H1 (cell line): Measurements from ENCODE around the gene COMMD1. TPM values are rescaled to one million over a fixed set of nuclear protein-coding genes. Genes with fewer than 3 reads are reported as not detected.

Experiments
- CTCF ChIA-PET: fragments of 300-600 bp; sonication (Branson Sonifier 250); formaldehyde crosslinking; loops from one replicate; lab custom pipeline; 2021; ENCODE audit not compliant: partially characterized antibody; lab: Charles Lee
- POLR2A ChIA-PET: fragments of 300-600 bp; sonication (Branson Sonifier 250); formaldehyde crosslinking; loops from one replicate; lab custom pipeline; 2021; ENCODE audit warnings: inconsistent platforms; ENCODE audit not compliant: partially characterized antibody; lab: Charles Lee
- DNase-seq, 2 experiments: peaks; one replicate each; pipeline versions ENCODE4 v3.0.0 to v3.0.0-alpha.2; 2010 to 2022; ENCODE audit warnings: low spot score in 2 of 2, low read depth in 1 of 2, mixed read lengths in 1 of 2
- FAIRE-seq: peaks from 2 replicates; lab custom pipeline; 2011; peaks lifted over from hg19 to GRCh38; lab: Jason Lieb, UNC
- H2AFZ ChIP-seq: 2 replicates; pipeline ENCODE4 v1.8.1; 2012; ENCODE audit warnings: low read length, inconsistent platforms
- H2AK5ac ChIP-seq: 2 replicates; pipeline ENCODE4 v1.6.1; 2013; ENCODE audit warnings: low read depth, low read length
- H2BK120ac ChIP-seq: replicated peaks from 2 replicates; pipeline ENCODE3; 2013; ENCODE audit warnings: low read depth, low read length, inconsistent platforms
- H2BK12ac ChIP-seq: 2 replicates; pipeline ENCODE4 v1.6.1; 2013; ENCODE audit warnings: low read depth, low read length
- H2BK15ac ChIP-seq: 2 replicates; pipeline ENCODE4 v1.6.1; 2013; ENCODE audit warnings: low read length
- H2BK20ac ChIP-seq: 2 replicates; pipeline ENCODE4 v1.6.1; 2013; ENCODE audit warnings: low read length
- H2BK5ac ChIP-seq: 2 replicates; pipeline ENCODE4 v1.6.1; 2013; ENCODE audit warnings: low read depth, low read length
- H3K14ac ChIP-seq: 2 replicates; pipeline ENCODE4 v1.6.1; 2013; ENCODE audit warnings: inconsistent platforms; ENCODE audit not compliant: insufficient read length
- H3K18ac ChIP-seq: 2 replicates; pipeline ENCODE4 v1.6.1; 2013; ENCODE audit warnings: low read length; ENCODE audit errors: extremely low read depth
- H3K23ac ChIP-seq: 2 replicates; pipeline ENCODE4 v1.6.1; 2013; ENCODE audit warnings: inconsistent platforms; ENCODE audit not compliant: insufficient read length
- H3K23me2 ChIP-seq: 2 replicates; pipeline ENCODE4 v1.6.1; 2013; ENCODE audit warnings: low read depth, low read length
- H3K27ac ChIP-seq: 2 replicates; pipeline ENCODE4 v1.6.1; 2011; ENCODE audit warnings: low read depth, low read length, inconsistent platforms
- H3K27me3 ChIP-seq, 4 experiments: replicated peaks in 1 of 4; 1 replicate in 1 of 4; 2 replicates in 3 of 4; pipeline versions ENCODE4 v1.6.1 to v1.8.1; 2011 to 2013; ENCODE audit warnings: low read length in 3 of 4, mild to moderate bottlenecking in 3 of 4, inconsistent platforms in 2 of 4, mixed read lengths in 2 of 4, moderate library complexity in 1 of 4; ENCODE audit not compliant: control insufficient read depth in 3 of 4, insufficient read depth in 3 of 4; ENCODE audit errors: extremely low read depth in 1 of 4
- H3K36me3 ChIP-seq, 4 experiments: 2 replicates each; pipeline versions ENCODE4 v1.6.1 to v1.8.1; 2011 to 2013; ENCODE audit warnings: mild to moderate bottlenecking in 4 of 4, low read length in 3 of 4, moderate library complexity in 2 of 4, control low read depth in 1 of 4, inconsistent platforms in 1 of 4; ENCODE audit not compliant: insufficient read depth in 4 of 4, control insufficient read depth in 2 of 4
- H3K4ac ChIP-seq: replicated peaks from 2 replicates; pipeline ENCODE3; 2013; ENCODE audit warnings: low read length, low read depth, mixed read lengths, inconsistent platforms; ENCODE audit not compliant: insufficient read length
- H3K4me1 ChIP-seq, 4 experiments: replicated peaks in 1 of 4; 1 replicate in 1 of 4; 2 replicates in 3 of 4; pipeline versions ENCODE4 v1.6.1 to v1.8.1; 2011 to 2013; ENCODE audit warnings: low read length in 3 of 4, inconsistent platforms in 2 of 4, mixed read lengths in 1 of 4; ENCODE audit not compliant: insufficient read depth in 4 of 4, control insufficient read depth in 3 of 4
- H3K4me2 ChIP-seq, 2 experiments: 2 replicates each; pipeline versions ENCODE4 v1.6.1 to v1.8.1; 2011 to 2013; ENCODE audit warnings: low read depth in 2 of 2, low read length in 2 of 2, control low read depth in 1 of 2, inconsistent platforms in 1 of 2, mild to moderate bottlenecking in 1 of 2; ENCODE audit not compliant: insufficient read depth in 1 of 2
- H3K4me3 ChIP-seq, 4 experiments: fragments of 200-600, 300-600 bp in 1 of 4; sonication (generic), shearing (Covaris generic), sonication (Bioruptor Twin) in 1 of 4; 2 replicates each; pipeline versions ENCODE4 v1.5.1 to v1.8.1; 2011 to 2016; ENCODE audit warnings: low read length in 4 of 4, low read depth in 3 of 4, control low read depth in 2 of 4, inconsistent platforms in 2 of 4, mild to moderate bottlenecking in 2 of 4, mixed read lengths in 1 of 4, moderate library complexity in 1 of 4; ENCODE audit not compliant: insufficient read depth in 2 of 4; ENCODE audit errors: extremely low read depth in 1 of 4
- H3K56ac ChIP-seq: replicated peaks from 2 replicates; pipeline ENCODE3; 2013; ENCODE audit warnings: low read depth, mild to moderate bottlenecking, mixed read lengths, low read length, inconsistent platforms; ENCODE audit not compliant: insufficient read length
- H3K79me1 ChIP-seq: 2 replicates; pipeline ENCODE4 v1.6.1; 2013; ENCODE audit warnings: low read depth, low read length, control low read depth
- H3K79me2 ChIP-seq, 2 experiments: 2 replicates each; pipeline versions ENCODE4 v1.6.1 to v1.8.1; 2012 to 2013; ENCODE audit warnings: low read length in 2 of 2, mild to moderate bottlenecking in 2 of 2, inconsistent platforms in 1 of 2; ENCODE audit not compliant: insufficient read depth in 2 of 2, control insufficient read depth in 1 of 2
- H3K9ac ChIP-seq, 4 experiments: replicated peaks in 1 of 4; 1 replicate in 1 of 4; 2 replicates in 3 of 4; pipeline versions ENCODE4 v1.6.1 to v1.8.1; 2011 to 2013; ENCODE audit warnings: low read depth in 3 of 4, low read length in 3 of 4, control low read depth in 2 of 4, mild to moderate bottlenecking in 2 of 4, moderate library complexity in 2 of 4, inconsistent platforms in 1 of 4; ENCODE audit errors: extremely low read depth in 1 of 4
- H3K9me3 ChIP-seq, 2 experiments: 2 replicates each; pipeline versions ENCODE4 v1.6.1 to v1.8.1; 2012 to 2013; ENCODE audit warnings: mild to moderate bottlenecking in 2 of 2, moderate library complexity in 2 of 2, control low read depth in 1 of 2, inconsistent platforms in 1 of 2, low read depth in 1 of 2, low read length in 1 of 2, mixed read lengths in 1 of 2; ENCODE audit not compliant: insufficient read depth in 2 of 2
- H4K20me1 ChIP-seq, 2 experiments: replicated peaks in 1 of 2; 2 replicates each; pipeline versions ENCODE3 to v1.8.1; 2011 to 2013; ENCODE audit warnings: inconsistent platforms in 2 of 2, low read length in 2 of 2, mild to moderate bottlenecking in 1 of 2; ENCODE audit not compliant: insufficient read depth in 2 of 2, control insufficient read depth in 1 of 2
- H4K5ac ChIP-seq: 2 replicates; pipeline ENCODE4 v1.6.1; 2013; ENCODE audit warnings: low read length, low read depth, mixed read lengths, inconsistent platforms; ENCODE audit not compliant: insufficient read length
- H4K8ac ChIP-seq: 2 replicates; pipeline ENCODE4 v1.8.0; 2013; ENCODE audit warnings: mild to moderate bottlenecking, moderate library complexity, low read length, inconsistent platforms; ENCODE audit not compliant: insufficient read depth; ENCODE audit errors: extremely low read depth
- H4K91ac ChIP-seq: replicated peaks from 2 replicates; pipeline ENCODE3; 2013; ENCODE audit warnings: low read length, mixed read lengths, inconsistent platforms; ENCODE audit not compliant: insufficient read length
- EGR1 ChIP-seq: IDR thresholded peaks from 2 replicates; pipeline ENCODE4 v1.6.1; 2011; ENCODE audit warnings: low read depth, low read length, borderline replicate concordance
- NANOG ChIP-seq: IDR thresholded peaks from 2 replicates; pipeline ENCODE4 v1.6.1; 2011; ENCODE audit warnings: low read length, low read depth, mild to moderate bottlenecking, inconsistent platforms; ENCODE audit not compliant: insufficient read depth, poor library complexity, severe bottlenecking
- NRF1 ChIP-seq: IDR thresholded peaks from 2 replicates; pipeline ENCODE4 v1.6.1; 2011; ENCODE audit warnings: mild to moderate bottlenecking, low read depth, low read length, improper control_type of control experiment
- SP1 ChIP-seq: IDR thresholded peaks from 2 replicates; pipeline ENCODE4 v1.6.1; 2011; ENCODE audit warnings: low read depth, low read length
- WGBS, 2 experiments: shearing (Covaris generic) in 1 of 2; methylation state at CpG; one replicate each; pipeline versions ENCODE4 v1.1.6 to v1.1.7; 2013 to 2015; ENCODE audit warnings: low lambda C conversion rate in 2 of 2, mixed read lengths in 2 of 2, inconsistent platforms in 1 of 2, low coverage in 1 of 2, missing lambda C conversion rate in 1 of 2; ENCODE audit not compliant: insufficient replicate concordance in 2 of 2, insufficient coverage in 1 of 2, insufficient read length in 1 of 2; ENCODE audit errors: extremely low coverage in 1 of 2, missing lambda C conversion rate in 1 of 2; 5-methylcytosine and 5-hydroxymethylcytosine counted together
- polyA plus RNA-seq, 7 experiments: library from polyadenylated mRNA; depleted of rRNA in 3 of 7; stranded (reverse) in 5 of 7; unstranded in 2 of 7; fragments of >200 nt in 5 of 7; fragments of 200-250 nt in 2 of 7; gene quantifications; 1 replicate in 5 of 7; 2 replicates in 1 of 7; 4 replicates in 1 of 7; pipeline versions ENCODE4 v1.2.1 to v1.2.3, GENCODE V29; 2011 to 2013; ENCODE audit warnings: missing spikeins in 2 of 7, mixed read lengths in 2 of 7
- total RNA-seq: library from RNA; stranded (reverse); fragmentation: NEBNext Ultra II Directional; extraction: Animal tissue kit (Norgen Biotek cat#: 25700); gene quantifications from 2 replicates; pipeline ENCODE4 v1.2.1, GENCODE V29; 2021
- TF ChIP-seq, protein P1 (sequence below): IDR thresholded peaks from 2 replicates; pipeline ENCODE4 v1.6.1; 2012; ENCODE audit warnings: inconsistent platforms

COMMD1 gene
- total and polyA plus RNA-seq, 2 of the 8 experiments (the other 6 are each of a cell fraction or from before 2014, with no cell fraction given) = 23.5 to 28.3 TPM

GRCh38 chr2:62142054-62142453, 236.6 kb downstream of the COMMD1 start:
- Histone ChIP-seq H3K4me3 (no peak overlapping the region), H3K36me3 (no peaks in the 10 kb centered on the region), H4K20me1 (no peaks in the 10 kb centered on the region), H2BK15ac (no peak overlapping the region), H4K91ac (no peak overlapping the region), H2BK20ac (no peak overlapping the region), H3K9ac (no peak overlapping the region), H3K79me1 (no peaks in the 10 kb centered on the region), H3K27me3 (no peaks in the 10 kb centered on the region), H2BK12ac (no peak overlapping the region), H3K18ac (no peak overlapping the region), H4K8ac (no peak overlapping the region), H2BK5ac (no peak overlapping the region), H3K79me2 (no peaks in the 10 kb centered on the region), H2AFZ (no peak overlapping the region), H3K4me1 (peaks cover 0 to 1% (median 0%) of the 10 kb centered on the region in 4 experiments; a peak in 1 of 7 replicates), H3K23ac (no peak overlapping the region), H4K5ac (no peak overlapping the region), H3K23me2 (no peaks in the 10 kb centered on the region), H2BK120ac (no peak overlapping the region), H3K9me3 (no peaks in the 10 kb centered on the region), H3K27ac (no peak overlapping the region), H2AK5ac (no peak overlapping the region), H3K14ac (no peak overlapping the region), H3K56ac (no peak overlapping the region), H3K4ac (no peak overlapping the region), H3K4me2 (no peak overlapping the region)
- CTCF ChIA-PET = no interaction called here
- 85% methylated on average over 4 of the region's 4 CpGs; no CpG with 5 or more reads in 1 of the 2 experiments for WGBS, 2 experiments
- DNase-seq = no peak
- TF ChIP-seq NRF1 = no peak
- no peak for TF ChIP-seq NANOG
- TF ChIP-seq EGR1 = no peak
- TF ChIP-seq, protein P1, sequence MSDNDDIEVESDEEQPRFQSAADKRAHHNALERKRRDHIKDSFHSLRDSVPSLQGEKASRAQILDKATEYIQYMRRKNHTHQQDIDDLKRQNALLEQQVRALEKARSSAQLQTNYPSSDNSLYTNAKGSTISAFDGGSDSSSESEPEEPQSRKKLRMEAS = no peak
- TF ChIP-seq SP1 = no peak
- POLR2A ChIA-PET = no interaction called here
- FAIRE-seq = no peak
